ENCODE results near the gene H2BK1. TPM values are rescaled to one million over a fixed set of nuclear protein-coding genes. Genes with fewer than 3 reads are reported as not detected.

Gene H2BK1
- total RNA-seq, 1 donor from 2014 or later = not detected

DNA sequence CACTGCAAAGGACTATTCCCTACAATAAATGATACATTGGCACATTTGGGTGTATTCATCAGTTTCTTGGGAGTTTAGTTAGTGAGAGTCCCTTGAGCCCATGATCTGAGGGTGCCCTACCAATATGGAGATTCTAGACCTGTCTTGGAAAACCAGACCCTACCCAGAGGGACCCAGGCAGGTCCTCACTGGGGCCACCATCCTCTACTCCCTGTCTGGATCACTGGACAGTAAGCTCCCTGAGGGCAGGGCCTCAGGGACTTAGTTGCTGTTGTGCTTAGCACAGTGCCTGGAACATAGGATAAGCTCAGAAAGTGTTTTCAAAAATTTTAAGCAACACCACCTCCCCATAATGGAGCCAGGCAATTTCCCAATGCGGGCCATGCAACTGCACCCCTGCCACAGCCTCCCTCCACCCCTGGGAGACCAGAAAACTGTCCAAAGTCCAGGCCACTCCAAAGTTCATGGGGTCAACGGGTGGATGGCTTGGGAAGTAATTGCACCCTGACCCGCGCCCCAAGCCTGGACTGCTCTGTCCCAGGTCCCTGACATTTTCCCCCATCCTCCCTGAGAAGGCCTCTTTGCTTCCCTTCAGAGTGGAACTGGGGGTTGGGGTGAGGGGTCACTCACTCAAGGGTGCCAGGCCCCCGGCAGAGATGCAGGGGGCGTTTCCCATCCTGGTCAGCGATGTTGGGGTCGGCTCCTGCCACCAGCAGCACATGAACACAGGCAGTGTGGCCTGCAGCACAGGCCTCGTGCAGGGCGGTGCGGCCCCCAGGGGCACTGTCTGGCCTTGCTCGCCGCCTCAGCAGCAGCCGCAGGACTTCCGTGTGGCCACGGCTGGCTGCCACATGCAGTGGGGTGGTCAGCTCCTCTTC, 24.3 kb downstream of the H2BK1 start:
- peak overlapping the region; percentile 81 to 99 (median 86) for H3K9ac ChIP-seq (ENCODE audit: low read depth in 1 of 3, low read length in 3 of 3)
- H3K27ac ChIP-seq (ENCODE audit: low read depth, low read length) = peak overlapping the region; percentile 97
- no peaks in the 10 kb centered on the region for H3K27me3 ChIP-seq (ENCODE audit: control insufficient read depth in 3 of 3, insufficient read depth in 3 of 3, low read length in 3 of 3)
- no peaks in the 10 kb centered on the region for H3K9me3 ChIP-seq (ENCODE audit: control insufficient read depth in 3 of 3, low read length in 3 of 3)
- peak overlapping the region; percentile 69 to 87 (median 75) for H3K4me3 ChIP-seq (ENCODE audit: low read length in 3 of 3)
- H3K36me3 ChIP-seq (ENCODE audit: control insufficient read depth in 3 of 3, insufficient read depth in 3 of 3, low read length in 3 of 3) = peaks cover 0 to 8% (median 7%) of the 10 kb centered on the region in 3 donors
- peaks cover 24 to 67% (median 42%) of the 10 kb centered on the region in 3 donors for H3K4me1 ChIP-seq (ENCODE audit: control insufficient read depth in 3 of 3, insufficient read depth in 3 of 3, low read length in 3 of 3)

DNA sequence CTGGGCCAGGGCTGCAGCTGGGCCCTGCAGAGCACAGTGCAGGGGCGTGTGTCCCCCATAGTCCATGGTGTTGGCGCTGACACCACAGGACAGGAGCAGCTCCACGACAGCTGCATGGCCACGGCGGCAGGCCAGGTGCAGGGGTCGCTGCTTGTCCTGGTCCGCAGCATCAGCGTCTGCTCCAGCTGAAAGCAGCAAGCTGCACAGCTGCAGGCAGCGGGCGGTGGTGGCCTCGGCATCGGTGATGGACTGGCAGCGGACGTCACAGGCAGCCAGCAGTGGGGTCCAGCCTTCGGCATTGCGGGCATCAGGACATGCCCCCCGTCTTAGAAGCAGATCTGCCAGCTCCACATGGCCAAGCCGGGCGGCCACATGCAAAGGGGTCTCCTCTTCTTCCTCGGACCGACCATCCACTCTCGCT, 29.3 kb downstream of the H2BK1 start:
- H3K27me3 ChIP-seq (ENCODE audit: control insufficient read depth in 3 of 3, insufficient read depth in 3 of 3, low read length in 3 of 3) = no peaks in the 10 kb centered on the region
- H3K36me3 ChIP-seq (ENCODE audit: control insufficient read depth in 3 of 3, insufficient read depth in 3 of 3, low read length in 3 of 3) = peaks cover 9 to 29% (median 21%) of the 10 kb centered on the region in 3 donors
- H3K27ac ChIP-seq (ENCODE audit: low read depth, low read length) = no peak overlapping the region
- H3K9ac ChIP-seq (ENCODE audit: low read depth in 1 of 3, low read length in 3 of 3) = peak overlapping the region in 1 of 3 donors; percentile 66
- no peaks in the 10 kb centered on the region for H3K9me3 ChIP-seq (ENCODE audit: control insufficient read depth in 3 of 3, low read length in 3 of 3)
- peaks cover 36 to 82% (median 53%) of the 10 kb centered on the region in 3 donors for H3K4me1 ChIP-seq (ENCODE audit: control insufficient read depth in 3 of 3, insufficient read depth in 3 of 3, low read length in 3 of 3)
- peak overlapping the region in 2 of 3 donors; percentile 13 to 46 for H3K4me3 ChIP-seq (ENCODE audit: low read length in 3 of 3)

DNA sequence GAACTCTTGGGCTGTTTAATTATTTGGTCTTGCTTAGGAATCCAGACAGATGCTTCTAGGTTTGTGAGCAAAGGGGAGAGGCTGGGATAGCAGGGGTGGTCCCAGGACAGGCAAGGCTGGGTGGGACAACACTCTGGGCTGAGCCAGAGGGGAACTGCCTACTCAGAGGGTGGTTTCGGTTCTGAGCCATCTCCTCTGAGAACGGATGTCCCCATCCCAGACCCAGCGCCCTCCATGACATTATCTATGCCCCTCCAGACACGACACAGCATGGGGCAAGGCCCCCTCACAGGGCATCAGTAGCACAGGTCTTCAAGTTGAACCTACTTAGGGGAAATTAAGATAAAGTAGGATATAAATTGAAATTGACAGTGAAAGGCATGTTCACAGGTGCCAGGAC, 30.3 kb downstream of the H2BK1 start:
- Histone ChIP-seq H3K36me3 (ENCODE audit: control insufficient read depth in 3 of 3, insufficient read depth in 3 of 3, low read length in 3 of 3) (peaks cover 9 to 33% (median 32%) of the 10 kb centered on the region in 3 donors), H3K27me3 (ENCODE audit: control insufficient read depth in 3 of 3, insufficient read depth in 3 of 3, low read length in 3 of 3) (peaks cover 0 to 3% (median 3%) of the 10 kb centered on the region in 3 donors), H3K4me3 (ENCODE audit: low read length in 3 of 3) (no peak overlapping the region), H3K4me1 (ENCODE audit: control insufficient read depth in 3 of 3, insufficient read depth in 3 of 3, low read length in 3 of 3) (peaks cover 39 to 82% (median 57%) of the 10 kb centered on the region in 3 donors), H3K27ac (ENCODE audit: low read depth, low read length) (no peak overlapping the region), H3K9ac (ENCODE audit: low read depth in 1 of 3, low read length in 3 of 3) (no peak overlapping the region), H3K9me3 (ENCODE audit: control insufficient read depth in 3 of 3, low read length in 3 of 3) (no peaks in the 10 kb centered on the region)

DNA sequence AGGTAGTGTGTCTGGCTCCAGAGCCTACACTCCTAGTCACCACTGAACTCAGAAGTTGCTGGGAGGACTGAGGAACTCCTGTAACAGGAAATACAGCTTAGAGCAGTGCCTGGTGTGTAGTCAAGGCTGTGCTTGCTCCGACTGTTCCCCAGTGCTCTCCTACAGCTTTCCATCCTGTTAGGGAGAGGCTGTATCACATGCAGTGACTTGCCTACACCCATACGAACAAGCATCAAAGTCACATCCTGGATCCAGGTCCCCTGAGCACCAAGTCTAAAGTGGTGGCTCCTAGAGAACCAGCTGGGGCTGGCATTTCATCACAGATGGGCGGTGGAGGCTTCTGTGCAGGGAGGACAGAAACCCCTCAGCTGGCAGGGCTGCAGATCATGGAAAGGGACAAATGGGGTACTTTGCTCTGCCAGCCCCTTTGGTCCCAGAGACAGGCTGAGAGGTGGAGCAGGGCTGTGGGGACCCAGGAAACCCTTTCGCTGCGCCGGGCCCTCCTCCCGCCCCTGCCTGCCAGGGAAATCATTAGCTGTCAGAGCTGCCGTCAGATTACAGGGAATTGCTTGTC, 30.9 kb downstream of the H2BK1 start:
- Histone ChIP-seq H3K4me3 (ENCODE audit: low read length in 3 of 3) (no peak overlapping the region), H3K36me3 (ENCODE audit: control insufficient read depth in 3 of 3, insufficient read depth in 3 of 3, low read length in 3 of 3) (peaks cover 9 to 33% (median 32%) of the 10 kb centered on the region in 3 donors), H3K9me3 (ENCODE audit: control insufficient read depth in 3 of 3, low read length in 3 of 3) (no peaks in the 10 kb centered on the region), H3K27me3 (ENCODE audit: control insufficient read depth in 3 of 3, insufficient read depth in 3 of 3, low read length in 3 of 3) (peaks cover 0 to 5% (median 3%) of the 10 kb centered on the region in 3 donors), H3K4me1 (ENCODE audit: control insufficient read depth in 3 of 3, insufficient read depth in 3 of 3, low read length in 3 of 3) (peaks cover 39 to 85% (median 58%) of the 10 kb centered on the region in 3 donors), H3K27ac (ENCODE audit: low read depth, low read length) (no peak overlapping the region), H3K9ac (ENCODE audit: low read depth in 1 of 3, low read length in 3 of 3) (peak overlapping the region in 1 of 3 donors; percentile 16)

DNA sequence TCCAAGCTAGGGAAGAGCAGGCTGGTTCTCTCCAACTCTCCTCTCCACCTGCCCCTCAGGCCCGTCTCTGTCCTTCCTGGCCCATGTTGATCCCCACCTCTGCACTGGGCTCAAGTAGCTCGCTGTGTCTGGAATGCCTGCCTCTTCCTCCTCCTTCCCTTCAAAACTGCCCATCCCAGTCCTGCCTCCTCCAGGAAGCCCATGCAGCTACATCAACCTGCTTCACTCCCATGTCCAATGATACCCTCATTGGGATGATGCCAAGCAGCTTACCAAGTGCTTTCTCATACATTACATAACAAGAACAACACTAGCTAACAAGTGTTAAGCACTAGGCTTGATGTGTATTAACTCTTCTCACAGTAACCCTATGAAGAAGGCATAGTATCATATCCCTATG, 31.5 kb downstream of the H2BK1 start:
- Histone ChIP-seq H3K27ac (ENCODE audit: low read depth, low read length) (no peak overlapping the region), H3K9me3 (ENCODE audit: control insufficient read depth in 3 of 3, low read length in 3 of 3) (no peaks in the 10 kb centered on the region), H3K4me1 (ENCODE audit: control insufficient read depth in 3 of 3, insufficient read depth in 3 of 3, low read length in 3 of 3) (peaks cover 39 to 83% (median 57%) of the 10 kb centered on the region in 3 donors), H3K4me3 (ENCODE audit: low read length in 3 of 3) (no peak overlapping the region), H3K27me3 (ENCODE audit: control insufficient read depth in 3 of 3, insufficient read depth in 3 of 3, low read length in 3 of 3) (peaks cover 0 to 5% (median 3%) of the 10 kb centered on the region in 3 donors), H3K9ac (ENCODE audit: low read depth in 1 of 3, low read length in 3 of 3) (peak overlapping the region in 2 of 3 donors; percentile 32 to 45), H3K36me3 (ENCODE audit: control insufficient read depth in 3 of 3, insufficient read depth in 3 of 3, low read length in 3 of 3) (peaks cover 9 to 33% (median 30%) of the 10 kb centered on the region in 3 donors)

DNA sequence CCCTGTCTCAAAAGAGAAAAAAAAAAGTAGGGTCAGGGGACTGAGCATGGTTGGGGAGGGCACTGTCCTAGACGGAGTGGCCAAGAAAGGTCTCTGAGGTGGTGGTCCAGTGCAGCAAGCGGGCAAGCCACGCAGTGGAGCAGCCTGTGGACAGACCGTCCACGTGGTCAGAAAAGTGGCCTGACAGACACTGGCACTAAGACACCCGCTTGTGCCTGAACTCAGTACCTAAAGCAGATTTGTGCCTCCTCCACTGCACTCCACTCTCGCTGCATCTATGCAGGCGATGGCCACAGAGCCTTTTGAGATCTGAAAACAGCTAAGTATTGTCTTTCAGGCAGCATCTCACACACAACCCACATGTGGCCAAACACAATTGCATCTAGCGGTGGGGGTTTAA, 32.1 kb downstream of the H2BK1 start:
- no peak overlapping the region for H3K4me3 ChIP-seq (ENCODE audit: low read length in 3 of 3)
- peaks cover 39 to 83% (median 57%) of the 10 kb centered on the region in 3 donors for H3K4me1 ChIP-seq (ENCODE audit: control insufficient read depth in 3 of 3, insufficient read depth in 3 of 3, low read length in 3 of 3)
- H3K9ac ChIP-seq (ENCODE audit: low read depth in 1 of 3, low read length in 3 of 3) = peak overlapping the region in 2 of 3 donors; percentile 32 to 45
- peaks cover 9 to 33% (median 30%) of the 10 kb centered on the region in 3 donors for H3K36me3 ChIP-seq (ENCODE audit: control insufficient read depth in 3 of 3, insufficient read depth in 3 of 3, low read length in 3 of 3)
- peaks cover 3 to 5% (median 4%) of the 10 kb centered on the region in 3 donors for H3K27me3 ChIP-seq (ENCODE audit: control insufficient read depth in 3 of 3, insufficient read depth in 3 of 3, low read length in 3 of 3)
- H3K9me3 ChIP-seq (ENCODE audit: control insufficient read depth in 3 of 3, low read length in 3 of 3) = no peaks in the 10 kb centered on the region
- H3K27ac ChIP-seq (ENCODE audit: low read depth, low read length) = no peak overlapping the region

DNA sequence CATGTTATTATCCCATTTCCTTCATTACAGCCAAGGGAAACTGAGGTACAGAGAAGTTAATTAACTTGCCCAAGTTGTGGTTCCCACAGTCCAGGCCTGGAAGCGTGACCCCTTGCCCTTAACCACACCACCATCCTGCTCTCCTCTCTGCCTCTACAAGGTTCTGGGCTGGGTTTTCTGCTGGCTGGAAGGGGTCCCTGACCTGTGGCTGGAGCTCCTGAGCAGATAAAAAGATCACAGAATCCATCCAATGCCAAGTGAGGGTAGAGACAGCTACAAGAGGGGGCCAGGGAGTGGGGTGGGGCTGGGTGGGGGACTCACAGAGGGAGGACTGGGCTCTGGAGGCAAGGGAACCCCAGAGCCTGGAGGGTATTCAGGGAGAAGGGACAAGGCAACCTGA, 33.0 kb downstream of the H2BK1 start:
- no peak overlapping the region for H3K4me3 ChIP-seq (ENCODE audit: low read length in 3 of 3)
- peaks cover 37 to 83% (median 51%) of the 10 kb centered on the region in 3 donors for H3K4me1 ChIP-seq (ENCODE audit: control insufficient read depth in 3 of 3, insufficient read depth in 3 of 3, low read length in 3 of 3)
- H3K27ac ChIP-seq (ENCODE audit: low read depth, low read length) = no peak overlapping the region
- H3K36me3 ChIP-seq (ENCODE audit: control insufficient read depth in 3 of 3, insufficient read depth in 3 of 3, low read length in 3 of 3) = peaks cover 11 to 30% (median 27%) of the 10 kb centered on the region in 3 donors
- peaks cover 3 to 5% (median 4%) of the 10 kb centered on the region in 3 donors for H3K27me3 ChIP-seq (ENCODE audit: control insufficient read depth in 3 of 3, insufficient read depth in 3 of 3, low read length in 3 of 3)
- no peak overlapping the region for H3K9ac ChIP-seq (ENCODE audit: low read depth in 1 of 3, low read length in 3 of 3)
- H3K9me3 ChIP-seq (ENCODE audit: control insufficient read depth in 3 of 3, low read length in 3 of 3) = no peaks in the 10 kb centered on the region

DNA sequence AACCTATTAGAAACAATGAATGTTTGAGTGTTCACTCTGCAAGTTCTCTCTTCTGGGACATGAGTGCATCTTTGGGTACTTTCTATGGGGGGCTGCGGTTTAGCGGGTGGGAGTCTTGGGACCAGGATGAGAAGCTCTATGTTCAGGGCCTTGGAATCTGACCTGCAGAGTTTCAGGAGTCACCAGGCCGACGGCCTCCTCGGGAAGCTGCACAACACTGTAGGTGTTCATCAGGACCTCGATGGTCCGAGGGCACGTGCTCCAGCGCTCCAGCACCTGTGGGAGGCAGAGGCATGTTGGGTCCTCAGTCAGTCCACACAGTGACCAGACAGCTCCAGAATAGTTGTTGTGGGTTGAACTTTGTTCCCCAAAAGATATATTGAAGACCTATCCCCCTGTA, 33.9 kb downstream of the H2BK1 start:
- peaks cover 11 to 30% (median 27%) of the 10 kb centered on the region in 3 donors for H3K36me3 ChIP-seq (ENCODE audit: control insufficient read depth in 3 of 3, insufficient read depth in 3 of 3, low read length in 3 of 3)
- H3K4me1 ChIP-seq (ENCODE audit: control insufficient read depth in 3 of 3, insufficient read depth in 3 of 3, low read length in 3 of 3) = peaks cover 32 to 78% (median 46%) of the 10 kb centered on the region in 3 donors
- no peak overlapping the region for H3K9ac ChIP-seq (ENCODE audit: low read depth in 1 of 3, low read length in 3 of 3)
- H3K9me3 ChIP-seq (ENCODE audit: control insufficient read depth in 3 of 3, low read length in 3 of 3) = no peaks in the 10 kb centered on the region
- no peak overlapping the region for H3K27ac ChIP-seq (ENCODE audit: low read depth, low read length)
- no peak overlapping the region for H3K4me3 ChIP-seq (ENCODE audit: low read length in 3 of 3)
- H3K27me3 ChIP-seq (ENCODE audit: control insufficient read depth in 3 of 3, insufficient read depth in 3 of 3, low read length in 3 of 3) = peaks cover 3 to 5% (median 4%) of the 10 kb centered on the region in 3 donors

DNA sequence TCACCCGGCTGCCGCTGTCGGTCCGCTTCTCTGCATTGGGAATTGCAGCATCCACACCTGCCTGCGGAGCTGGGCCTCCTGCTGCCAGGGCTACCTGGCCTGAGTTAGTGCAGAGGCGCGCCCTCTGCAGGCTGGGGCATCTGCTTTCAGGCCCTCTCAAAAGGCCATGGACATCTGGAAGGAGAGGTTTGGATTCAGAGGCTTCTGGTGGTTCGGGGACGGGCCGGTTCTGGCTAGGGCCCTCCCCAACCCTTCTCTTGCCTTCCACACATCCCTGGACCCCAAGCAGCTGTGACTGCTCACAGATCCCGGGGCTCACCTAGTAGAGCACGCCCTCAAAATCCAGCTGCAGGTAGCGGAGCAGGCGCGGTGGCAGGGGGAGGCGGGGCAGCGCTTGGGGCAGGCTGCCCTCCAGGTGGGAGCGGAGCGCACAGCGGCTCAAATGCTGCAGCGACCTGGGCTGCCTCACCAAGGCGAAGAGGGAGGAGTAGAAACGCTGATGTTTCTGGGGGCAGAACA, 34.4 kb downstream of the H2BK1 start:
- H3K36me3 ChIP-seq (ENCODE audit: control insufficient read depth in 3 of 3, insufficient read depth in 3 of 3, low read length in 3 of 3) = peaks cover 11 to 27% (median 24%) of the 10 kb centered on the region in 3 donors
- peak overlapping the region in 1 of 3 donors; percentile 50 for H3K9ac ChIP-seq (ENCODE audit: low read depth in 1 of 3, low read length in 3 of 3)
- no peaks in the 10 kb centered on the region for H3K9me3 ChIP-seq (ENCODE audit: control insufficient read depth in 3 of 3, low read length in 3 of 3)
- peaks cover 3 to 5% (median 4%) of the 10 kb centered on the region in 3 donors for H3K27me3 ChIP-seq (ENCODE audit: control insufficient read depth in 3 of 3, insufficient read depth in 3 of 3, low read length in 3 of 3)
- no peak overlapping the region for H3K27ac ChIP-seq (ENCODE audit: low read depth, low read length)
- H3K4me3 ChIP-seq (ENCODE audit: low read length in 3 of 3) = no peak overlapping the region
- peaks cover 29 to 77% (median 40%) of the 10 kb centered on the region in 3 donors for H3K4me1 ChIP-seq (ENCODE audit: control insufficient read depth in 3 of 3, insufficient read depth in 3 of 3, low read length in 3 of 3)

Data from skeletal muscle tissue (tissue), 4 donors.